HepG2 (cell line): ENCODE data around the gene SOCS7. TPM values are rescaled to one million over a fixed set of nuclear protein-coding genes. Genes with fewer than 3 reads are reported as not detected.

Experiments
- ATF1 ChIP-seq: IDR thresholded peaks from 2 replicates; pipeline ENCODE4 v1.6.1; 2016; ENCODE audit warnings: mild to moderate bottlenecking, control low read depth
- ATF7 ChIP-seq, 2 experiments: fragments of 450-650 bp in 1 of 2; sonication (generic) in 1 of 2; formaldehyde crosslinking in 1 of 2; IDR thresholded peaks; 2 replicates each; pipeline versions ENCODE4 v1.4.0 to v1.6.1; 2016 to 2020; ENCODE audit warnings: antibody characterized with exemption in 1 of 2, mild to moderate bottlenecking in 1 of 2, missing genetic modification reagents in 1 of 2
- CSRNP2 ChIP-seq: sonication (generic); formaldehyde crosslinking; conservative IDR thresholded peaks from 2 replicates; pipeline ENCODE4 v1.8.0; 2022; ENCODE audit warnings: low read depth, missing genetic modification reagents
- HNF4A ChIP-seq: sonication (generic); formaldehyde crosslinking; IDR thresholded peaks from 2 replicates; pipeline ENCODE4 v1.4.0; 2020; ENCODE audit warnings: missing genetic modification reagents
- KMT2A ChIP-seq: sonication (generic); formaldehyde crosslinking; IDR thresholded peaks from 2 replicates; pipeline ENCODE4 v1.4.0; 2020; ENCODE audit warnings: missing genetic modification reagents
- MAF1 ChIP-seq: sonication (generic); formaldehyde crosslinking; IDR thresholded peaks from 2 replicates; pipeline ENCODE4 v1.5.0; 2020; ENCODE audit warnings: missing genetic modification reagents, borderline replicate concordance
- MXD4 ChIP-seq: IDR thresholded peaks from 2 replicates; pipeline ENCODE4 v1.6.1; 2016; ENCODE audit warnings: mild to moderate bottlenecking, missing biosample characterization, missing genetic modification reagents
- NCOA1 ChIP-seq: sonication (generic); formaldehyde crosslinking; IDR thresholded peaks from 2 replicates; pipeline ENCODE4 v1.9.0; 2021; ENCODE audit warnings: missing genetic modification reagents
- PATZ1 ChIP-seq: sonication (generic); formaldehyde crosslinking; IDR thresholded peaks from 2 replicates; pipeline ENCODE4 v1.4.0; 2020; ENCODE audit warnings: missing genetic modification reagents
- RORA ChIP-seq: sonication (generic); formaldehyde crosslinking; IDR thresholded peaks from 2 replicates; pipeline ENCODE4 v1.5.0; 2020; ENCODE audit warnings: mild to moderate bottlenecking, missing genetic modification reagents, moderate library complexity
- RXRB ChIP-seq: IDR thresholded peaks from 2 replicates; pipeline ENCODE4 v1.6.1; 2016; ENCODE audit warnings: borderline replicate concordance, missing genetic modification reagents, missing compliant biosample characterization
- SP1 ChIP-seq, 2 experiments: fragments of 450-650 bp in 1 of 2; sonication (generic) in 1 of 2; formaldehyde crosslinking in 1 of 2; IDR thresholded peaks; 2 replicates each; pipeline versions ENCODE4 v1.4.0 to v1.6.1; 2016 to 2020; ENCODE audit warnings: missing genetic modification reagents in 1 of 2
- TOE1 ChIP-seq: sonication (generic); formaldehyde crosslinking; IDR thresholded peaks from 2 replicates; pipeline ENCODE4 v1.4.0; 2020; ENCODE audit warnings: mild to moderate bottlenecking, missing genetic modification reagents
- XRCC5 ChIP-seq: fragments of 200-400 bp; formaldehyde crosslinking; optimal IDR thresholded peaks from 2 replicates; pipeline ENCODE3; 2017; ENCODE audit warnings: mild to moderate bottlenecking, low read length
- ZNF142 ChIP-seq: sonication (generic); formaldehyde crosslinking; IDR thresholded peaks from 2 replicates; pipeline ENCODE4 v1.4.0; 2020; ENCODE audit warnings: missing genetic modification reagents
- ZNF160 ChIP-seq: sonication (generic); formaldehyde crosslinking; IDR thresholded peaks from 2 replicates; pipeline ENCODE4 v1.8.0; 2022; ENCODE audit warnings: mild to moderate bottlenecking, inconsistent platforms, missing genetic modification reagents
- ZNF557 ChIP-seq: sonication (generic); formaldehyde crosslinking; IDR thresholded peaks from 2 replicates; pipeline ENCODE4 v1.4.0; 2020; ENCODE audit warnings: missing genetic modification reagents
- ZNF616 ChIP-seq: sonication (generic); formaldehyde crosslinking; IDR thresholded peaks from 2 replicates; pipeline ENCODE4 v1.5.0; 2020; ENCODE audit warnings: low read depth, mild to moderate bottlenecking, missing genetic modification reagents
- polyA plus RNA-seq, 8 experiments: library from polyadenylated mRNA; depleted of rRNA in 3 of 8; stranded (reverse) in 7 of 8; unstranded in 1 of 8; fragments of >200 nt; fragmentation: Illumina TruSeq in 4 of 8; extraction: Trizol in 4 of 8; gene quantifications; 2 replicates each; pipeline versions ENCODE4 v1.2.1 to v1.2.3, GENCODE V29; 2011 to 2016; ENCODE audit warnings: low read depth in 4 of 8, missing spikeins in 1 of 8, mixed read lengths in 1 of 8; ENCODE audit not compliant: insufficient read depth in 1 of 8
- total RNA-seq, 5 experiments: library from RNA; depleted of rRNA; stranded (reverse); fragments of >200 nt; fragmentation: Illumina TruSeq; extraction: Trizol; gene quantifications; 2 replicates each; pipeline ENCODE4 v1.2.3, GENCODE V29; 2016; ENCODE audit warnings: low read depth in 1 of 5
- TF ChIP-seq, protein P1 (sequence below): sonication (generic); formaldehyde crosslinking; IDR thresholded peaks from 2 replicates; pipeline ENCODE4 v1.4.0; 2020; ENCODE audit warnings: missing genetic modification reagents

The SOCS7 gene
- total and polyA plus RNA-seq, 2 of the 13 experiments (the other 11 are each of a cell fraction or from before 2014, with no cell fraction given) = 19.2 to 24.2 TPM

GRCh38 chr17:38351412-38352222 is at the start of gene SOCS7 (continued):
- peak; percentile 79 for TF ChIP-seq RXRB
- peak; percentile 82 for TF ChIP-seq XRCC5
- TF ChIP-seq TOE1 (CRISPR knock-in tag) = peak; percentile 44; the same call in 1 of the 2 replicates
- TF ChIP-seq NCOA1 (CRISPR knock-in tag) = peak; percentile 79; the same call in 1 of the 2 replicates
- peak; percentile 84 for TF ChIP-seq KMT2A (CRISPR knock-in tag)
- TF ChIP-seq MAF1 = peak; percentile 64; the same call in 1 of the 2 replicates
- no peak for TF ChIP-seq ATF7 (IDR thresholded peaks at IDR 0.05)
- peak; percentile 82; the same call in 1 of the 2 replicates for TF ChIP-seq ATF7 (CRISPR knock-in tag; IDR thresholded peaks at IDR 0.05)
- TF ChIP-seq MXD4 = 0 out of 2 replicates have a peak, but pooled peaks have one; percentile 29
- TF ChIP-seq HNF4A (CRISPR knock-in tag) = peak; percentile 38; the same call in 1 of the 2 replicates
- TF ChIP-seq ATF1 = peak; percentile 87
- no peak for TF ChIP-seq SP1 (IDR thresholded peaks at IDR 0.05)
- TF ChIP-seq SP1 (CRISPR knock-in tag; IDR thresholded peaks at IDR 0.05) = peak; percentile 85
- no peak for TF ChIP-seq ZNF557 (CRISPR knock-in tag)
- no peak for TF ChIP-seq RORA
- TF ChIP-seq CSRNP2 = no peak
- TF ChIP-seq PATZ1 (CRISPR knock-in tag) = no peak; the same call in none of the 2 replicates
- TF ChIP-seq ZNF160 (CRISPR knock-in tag) = no peak; the same call in 1 of the 2 replicates
- TF ChIP-seq, protein P1, sequence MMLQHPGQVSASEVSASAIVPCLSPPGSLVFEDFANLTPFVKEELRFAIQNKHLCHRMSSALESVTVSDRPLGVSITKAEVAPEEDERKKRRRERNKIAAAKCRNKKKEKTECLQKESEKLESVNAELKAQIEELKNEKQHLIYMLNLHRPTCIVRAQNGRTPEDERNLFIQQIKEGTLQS = peak; percentile 77
- 0 out of 2 replicates have a peak, but pooled peaks have one; percentile 61 for TF ChIP-seq ZNF616 (CRISPR knock-in tag)
- TF ChIP-seq ZNF142 (CRISPR knock-in tag) = peak; percentile 59; the same call in 1 of the 2 replicates
